Adipose tissue (tissue), 3 donors: ENCODE results near the gene MCTP1. TPM values are rescaled to one million over a fixed set of nuclear protein-coding genes. Genes with fewer than 3 reads are reported as not detected.
"Not testable (repeated sequence)": the region's sequence is repeated elsewhere in the genome, so short reads cannot be mapped to it uniquely, and the experiment has no call there.

Source experiments
- H3K27ac ChIP-seq: one replicate; pipeline ENCODE4 v1.5.1; 2013; ENCODE audit warnings: low read depth, low read length
- WGBS, 3 donors: extraction: QIAGEN DNeasy Blood & Tissue Kit; methylation state at CpG; one replicate each; pipeline ENCODE4 v1.1.7; 2013; 5-methylcytosine and 5-hydroxymethylcytosine counted together
- polyA plus RNA-seq, 3 donors: library from polyadenylated mRNA; stranded (reverse); fragments of 200-250 nt; gene quantifications; one replicate each; pipeline ENCODE4 v1.2.3, GENCODE V29; 2013
- donor health status: healthy with polysubstance abuse.
- donor health status: Bipolar disorder and iron deficiency.
- donor health status: healthy.

The MCTP1 gene
- polyA plus RNA-seq, 3 donors: 1.5 to 14.9 (median 13.3) TPM

DNA sequence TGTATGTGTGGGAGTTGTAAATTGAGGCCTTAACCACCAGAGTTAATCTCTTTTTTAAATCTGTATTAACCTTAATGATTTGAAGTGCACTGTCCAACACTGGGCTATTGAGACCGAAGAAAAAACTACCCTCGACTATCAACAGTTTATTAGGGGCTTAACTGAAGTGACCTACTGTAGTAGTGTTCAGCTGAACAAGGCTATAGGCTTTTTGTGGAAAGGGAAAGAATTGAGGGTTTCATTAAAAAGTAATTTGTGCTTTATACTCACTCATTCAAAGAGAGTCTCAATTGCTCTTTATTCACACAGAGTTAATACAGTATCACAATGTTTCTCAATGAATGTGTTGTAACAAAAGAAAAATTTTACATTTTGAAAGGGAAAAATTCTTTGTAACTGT, 399.0 kb downstream of the MCTP1 start:
- WGBS, 3 donors: 75 to 86% (median 77%) methylated on average over 2 of the region's 2 CpGs
- no peak overlapping the region for H3K27ac ChIP-seq

DNA sequence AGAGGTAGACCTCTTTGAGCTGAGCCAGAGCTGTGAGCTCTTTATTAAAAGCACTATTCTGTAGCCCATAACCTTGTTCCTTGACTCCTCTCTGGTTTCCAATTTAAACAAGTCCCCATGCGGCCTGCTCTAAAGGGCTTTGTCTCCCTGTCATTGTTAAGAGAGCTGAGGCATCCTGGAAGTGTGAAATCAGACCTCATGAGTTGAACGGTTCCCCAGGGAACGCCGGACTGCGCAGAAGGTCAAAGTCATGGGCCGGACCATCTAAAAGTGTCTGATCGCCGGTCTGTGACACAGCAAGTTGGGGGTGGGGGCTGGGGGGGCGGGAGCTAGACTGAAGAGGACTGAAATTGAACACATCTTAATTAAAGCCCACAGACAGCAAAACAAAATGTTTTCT, 400.6 kb downstream of the MCTP1 start:
- H3K27ac ChIP-seq: no peak overlapping the region
- 46 to 71% (median 57%) methylated on average over 9 of the region's 9 CpGs for WGBS, 3 donors

GRCh38 chr5:94872526-94872925, 412.4 kb downstream of the MCTP1 start:
- H3K27ac ChIP-seq: no peak overlapping the region
- WGBS, 3 donors: 70 to 87% (median 85%) methylated on average over 4 of the region's 4 CpGs

- H3K27ac ChIP-seq: no peak overlapping the region
- 68 to 78% (median 71%) methylated on average over 13 of the region's 13 CpGs for WGBS, 3 donors
Measured at GRCh38 chr5:94870511-94871183, 414.2 kb downstream of the MCTP1 start.

DNA sequence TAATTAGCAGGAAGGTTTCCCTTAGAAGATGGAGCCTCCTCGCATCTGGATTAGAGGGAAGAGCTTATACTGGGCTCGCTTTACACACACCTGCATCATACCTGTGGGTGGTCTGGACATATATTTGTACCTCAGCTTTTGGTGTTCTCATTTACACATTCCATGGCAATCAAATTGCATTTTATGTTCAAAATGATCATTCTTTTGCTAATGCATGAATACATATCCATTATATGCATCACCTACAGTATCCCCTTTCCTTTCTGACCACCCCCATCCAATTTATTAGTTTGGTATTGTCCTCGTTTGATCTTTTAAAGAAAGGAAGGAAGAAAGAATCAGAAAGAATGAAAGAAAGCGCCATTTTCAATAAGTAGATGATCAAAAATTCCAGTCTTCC, 415.0 kb downstream of the MCTP1 start:
- 87 to 91% (median 88%) methylated on average over 4 of the region's 4 CpGs for WGBS, 3 donors
- H3K27ac ChIP-seq: no peak overlapping the region

- H3K27ac ChIP-seq: no peak overlapping the region
- 57 to 69% (median 64%) methylated on average over 3 of the region's 3 CpGs for WGBS, 3 donors
Measured at GRCh38 chr5:94863951-94864350, 420.9 kb downstream of the MCTP1 start.

- 14 to 22% (median 19%) methylated on average over 2 of the region's 2 CpGs for WGBS, 3 donors
- no peak overlapping the region for H3K27ac ChIP-seq
Measured at GRCh38 chr5:94857111-94857510, 427.8 kb downstream of the MCTP1 start.

DNA sequence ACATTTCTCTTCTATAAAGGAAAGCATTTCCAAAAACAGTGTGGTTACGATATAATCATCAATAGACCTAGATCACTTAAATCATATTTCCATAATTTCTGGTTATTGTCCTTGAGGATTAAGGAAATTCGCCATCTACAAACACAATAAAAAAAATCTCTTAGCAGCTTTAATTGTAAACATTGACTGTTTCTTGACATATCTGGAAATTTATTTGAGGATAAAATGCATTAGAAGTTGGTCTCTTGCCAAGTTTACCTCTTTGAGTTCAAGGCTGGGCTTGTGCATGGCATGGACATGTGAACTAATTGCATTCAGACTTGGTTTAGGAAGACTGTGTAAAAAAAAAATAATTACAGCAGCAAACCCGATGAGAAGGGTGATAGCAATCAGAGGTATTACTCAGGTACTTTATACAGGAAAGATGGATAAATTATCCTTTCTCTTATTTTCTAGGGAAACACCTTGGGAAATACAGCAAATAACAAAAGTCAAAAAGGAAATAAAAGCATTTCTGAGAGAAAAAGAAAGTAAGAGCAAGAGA, 428.6 kb downstream of the MCTP1 start:
- H3K27ac ChIP-seq: no peak overlapping the region
- 40 to 73% (median 65%) methylated on average over 3 of the region's 3 CpGs for WGBS, 3 donors

- H3K27ac ChIP-seq: no peak overlapping the region
- WGBS, 3 donors: 48 to 69% (median 66%) methylated on average over 6 of the region's 6 CpGs
Measured at GRCh38 chr5:94855543-94855942, 429.4 kb downstream of the MCTP1 start.

GRCh38 chr5:94853120-94853519, 431.8 kb downstream of the MCTP1 start:
- WGBS, 3 donors: 86 to 87% (median 86%) methylated on average over 2 of the region's 2 CpGs

DNA sequence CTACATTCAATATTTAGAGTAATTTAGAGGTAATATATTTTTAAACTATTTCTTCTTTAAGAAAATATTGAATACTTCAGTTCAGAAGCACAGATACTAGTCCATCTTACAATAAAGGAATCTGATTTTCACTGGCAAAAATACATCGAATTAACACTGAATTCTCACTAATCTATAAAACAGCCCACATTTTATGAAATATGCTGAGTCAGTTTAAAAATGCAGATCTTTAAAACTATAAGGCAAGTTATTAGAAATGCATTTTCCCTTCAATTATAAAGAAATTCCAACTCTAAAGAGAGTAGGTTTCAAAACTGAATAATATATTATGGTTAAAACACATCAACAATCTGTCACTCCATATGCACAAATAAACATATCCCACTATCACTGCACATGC, 433.9 kb downstream of the MCTP1 start:
- no peak overlapping the region for H3K27ac ChIP-seq
- WGBS, 3 donors: 63 to 93% (median 84%) methylated on average over 1 of the region's 1 CpG

More at GRCh38 chr5:94853120-94853519, 431.8 kb downstream of the MCTP1 start:
- H3K27ac ChIP-seq: no peak overlapping the region

- WGBS, 3 donors: 38 to 55% (median 50%) methylated on average over 10 of the region's 10 CpGs
Measured at GRCh38 chr5:94849821-94850736, 434.8 kb downstream of the MCTP1 start.

DNA sequence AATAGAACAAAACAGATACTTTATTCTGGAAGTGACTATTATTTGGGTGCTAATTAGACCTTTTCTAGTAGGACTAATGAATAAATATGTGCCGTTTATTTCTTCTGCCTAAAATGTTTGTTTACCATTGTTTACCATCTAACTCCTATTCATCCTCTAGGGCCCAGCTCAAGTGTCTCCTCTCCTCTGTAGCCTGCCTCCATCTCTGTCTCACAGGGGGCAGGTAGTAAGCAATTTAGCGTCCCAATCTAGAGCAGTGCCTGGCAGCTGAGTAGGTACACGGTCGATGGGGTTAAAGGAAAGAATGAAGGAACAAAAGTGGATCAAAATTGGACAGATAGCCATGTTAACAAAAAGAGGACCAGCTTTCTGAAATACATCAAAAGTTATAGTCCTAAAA, 435.6 kb downstream of the MCTP1 start:
- WGBS, 3 donors: 57 to 87% (median 78%) methylated on average over 4 of the region's 4 CpGs
- H3K27ac ChIP-seq: no peak overlapping the region

More at GRCh38 chr5:94849821-94850736, 434.8 kb downstream of the MCTP1 start:
- H3K27ac ChIP-seq: no peak overlapping the region

DNA sequence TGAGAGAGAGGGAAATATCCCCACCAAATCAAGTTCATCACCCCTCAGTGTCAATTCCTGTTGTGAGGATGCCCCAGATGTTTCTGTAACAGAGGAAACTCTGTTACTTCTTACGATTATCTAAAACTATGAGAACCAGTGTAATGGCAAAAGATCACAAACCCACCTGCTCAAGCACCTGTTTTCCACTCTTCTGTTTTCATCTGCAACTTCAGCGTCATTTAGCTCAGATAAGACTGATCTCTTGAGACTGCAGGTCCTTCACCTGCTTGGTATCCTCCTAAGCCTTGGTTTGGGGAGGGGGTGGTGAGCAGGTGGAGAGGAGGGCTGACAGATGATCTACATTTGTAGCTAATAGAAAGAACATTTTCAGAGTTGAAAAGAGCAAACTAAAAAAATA, 437.2 kb downstream of the MCTP1 start:
- 50 to 89% (median 79%) methylated on average over 2 of the region's 2 CpGs for WGBS, 3 donors
- H3K27ac ChIP-seq: no peak overlapping the region

DNA sequence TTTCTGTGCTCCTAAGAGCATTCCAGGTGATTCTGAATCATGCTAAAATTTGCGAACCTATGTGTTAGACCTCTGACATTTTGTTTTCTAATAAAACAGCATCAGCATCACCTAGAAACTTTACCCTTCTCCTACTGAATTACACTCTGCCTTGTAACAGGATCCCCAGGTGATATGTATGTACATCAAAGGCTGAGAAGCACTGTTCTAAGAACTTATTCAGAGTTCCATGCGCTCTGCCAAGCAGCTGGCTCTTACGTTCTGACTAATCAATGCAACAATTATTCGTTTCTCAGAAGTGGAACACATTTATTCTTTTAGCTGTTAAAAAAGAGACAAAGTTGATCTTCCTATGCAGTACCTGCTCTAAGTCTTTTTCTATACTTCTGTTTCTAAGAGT, 437.9 kb downstream of the MCTP1 start:
- no peak overlapping the region for H3K27ac ChIP-seq
- WGBS, 3 donors: 46 to 87% (median 82%) methylated on average over 4 of the region's 4 CpGs

GRCh38 chr5:94845696-94846095, 439.2 kb downstream of the MCTP1 start:
- 97 to 100% (median 98%) methylated on average over 1 of the region's 1 CpG for WGBS, 3 donors
- not testable (repeated sequence) for H3K27ac ChIP-seq

- no peak overlapping the region for H3K27ac ChIP-seq
- 40 to 79% (median 76%) methylated on average over 4 of the region's 4 CpGs for WGBS, 3 donors
Measured at GRCh38 chr5:94841598-94842322, 443.1 kb downstream of the MCTP1 start.

DNA sequence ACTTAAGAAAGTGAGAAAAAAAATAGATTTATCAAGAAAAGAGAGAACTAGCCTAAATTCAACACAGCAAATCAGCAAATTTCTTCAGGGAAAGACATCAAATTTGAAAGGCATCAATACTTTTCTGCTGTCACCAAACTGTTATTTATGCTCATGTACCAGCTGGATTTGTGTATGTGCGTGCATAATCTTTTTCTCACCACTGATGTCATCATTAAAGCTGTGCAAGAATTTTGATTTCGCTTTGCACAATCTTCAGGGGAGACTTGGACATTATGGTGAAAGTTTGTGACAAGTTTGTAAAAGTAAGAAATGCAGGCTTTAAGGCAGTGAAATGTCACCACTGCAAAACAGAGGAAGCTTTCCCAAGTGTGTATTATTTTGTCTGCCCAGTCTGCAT, 451.0 kb downstream of the MCTP1 start:
- WGBS, 3 donors: 58 to 79% (median 79%) methylated on average over 2 of the region's 2 CpGs
- H3K27ac ChIP-seq: no peak overlapping the region

GRCh38 chr5:94832685-94833084, 452.2 kb downstream of the MCTP1 start:
- WGBS, 3 donors: 64 to 85% (median 74%) methylated on average over 4 of the region's 4 CpGs
- no peak overlapping the region for H3K27ac ChIP-seq
